ENCODE data around the gene IHH. TPM values are rescaled to one million over a fixed set of nuclear protein-coding genes. Genes with fewer than 3 reads are reported as not detected.

IHH gene
- total and polyA plus RNA-seq, 2 of the 8 experiments (the other 6 are each of a cell fraction or from before 2014, with no cell fraction given), result 0.03 TPM; not detected in 1

DNA sequence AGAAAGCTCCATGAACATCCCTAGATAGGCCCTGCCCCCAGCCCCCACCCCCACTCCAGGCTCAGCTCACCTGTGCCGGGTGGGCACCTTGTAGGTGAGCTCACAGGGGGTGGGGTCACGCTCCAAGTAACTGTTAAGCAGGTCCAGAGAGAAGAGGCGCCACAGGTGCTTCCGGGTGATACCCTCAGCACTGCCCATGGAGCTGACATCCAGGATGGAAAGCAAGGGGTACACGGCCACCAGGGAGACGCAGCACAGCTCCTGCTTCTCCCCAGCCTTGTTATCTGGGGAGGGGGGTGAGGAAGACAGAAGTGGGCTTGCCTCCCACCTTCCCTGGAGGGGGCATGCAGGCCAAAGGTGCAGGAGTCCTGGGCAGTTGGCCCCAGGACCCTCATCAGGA lies 41.3 kb downstream of the IHH start:
- H4K5ac ChIP-seq (ENCODE audit: insufficient read length, low read depth, low read length), result no peak overlapping the region
- H3K23me2 ChIP-seq (ENCODE audit: low read depth, low read length), result no peaks in the 10 kb centered on the region
- H3K36me3 ChIP-seq (ENCODE audit: control insufficient read depth in 2 of 4, insufficient read depth in 4 of 4, low read length in 3 of 4), result no peaks in the 10 kb centered on the region
- H4K20me1 ChIP-seq (replicated peaks in 1 of 2; ENCODE audit: control insufficient read depth in 1 of 2, insufficient read depth in 2 of 2, low read length in 2 of 2), result peaks cover 0 to 1% of the 10 kb centered on the region in 2 experiments
- no peak overlapping the region for H2AFZ ChIP-seq (ENCODE audit: low read length)
- no peak overlapping the region for H3K27ac ChIP-seq (ENCODE audit: low read depth, low read length)
- no peak overlapping the region for H4K8ac ChIP-seq (ENCODE audit: extremely low read depth, insufficient read depth, low read length)
- POLR2A ChIA-PET (ENCODE audit: partially characterized antibody), result no interaction called here
- no peaks in the 10 kb centered on the region for H3K9me3 ChIP-seq (ENCODE audit: insufficient read depth in 2 of 2, low read depth in 1 of 2, low read length in 1 of 2)
- no peak overlapping the region for H3K56ac ChIP-seq (replicated peaks; ENCODE audit: insufficient read length, low read depth, low read length)
- no peak for FAIRE-seq
- H3K18ac ChIP-seq (ENCODE audit: extremely low read depth, low read length), result no peak overlapping the region
- WGBS, 2 experiments (ENCODE audit: extremely low coverage in 1 of 2, insufficient coverage in 1 of 2, insufficient read length in 1 of 2, insufficient replicate concordance in 2 of 2, low coverage in 1 of 2, low lambda C conversion rate in 2 of 2, missing lambda C conversion rate in 1 of 2), result 82% methylated on average over 6 of the region's 6 CpGs; no CpG with 5 or more reads in 1 of the 2 experiments
- no peak overlapping the region for H3K4me2 ChIP-seq (ENCODE audit: insufficient read depth in 1 of 2, low read depth in 2 of 2, low read length in 2 of 2)
- no peak overlapping the region for H3K9ac ChIP-seq (replicated peaks in 1 of 4; ENCODE audit: extremely low read depth in 1 of 4, low read depth in 3 of 4, low read length in 3 of 4)
- H3K14ac ChIP-seq (ENCODE audit: insufficient read length), result no peak overlapping the region
- H2AK5ac ChIP-seq (ENCODE audit: low read depth, low read length), result no peak overlapping the region
- no peaks in the 10 kb centered on the region for H3K79me1 ChIP-seq (ENCODE audit: low read depth, low read length)
- no peak overlapping the region for H2BK12ac ChIP-seq (ENCODE audit: low read depth, low read length)
- H3K23ac ChIP-seq (ENCODE audit: insufficient read length), result no peak overlapping the region
- no peak for DNase-seq (ENCODE audit: low read depth in 1 of 2, low spot score in 2 of 2)
- H3K4ac ChIP-seq (replicated peaks; ENCODE audit: insufficient read length, low read depth, low read length), result no peak overlapping the region
- H4K91ac ChIP-seq (replicated peaks; ENCODE audit: insufficient read length, low read length), result no peak overlapping the region
- no peak overlapping the region for H2BK20ac ChIP-seq (ENCODE audit: low read length)
- H3K4me3 ChIP-seq (ENCODE audit: extremely low read depth in 1 of 4, insufficient read depth in 2 of 4, low read depth in 3 of 4, low read length in 4 of 4), result no peak overlapping the region
- H3K27me3 ChIP-seq (replicated peaks in 1 of 4; ENCODE audit: control insufficient read depth in 3 of 4, extremely low read depth in 1 of 4, insufficient read depth in 3 of 4, low read length in 3 of 4), result peaks cover 0 to 3% (median 3%) of the 10 kb centered on the region in 4 experiments; a peak in 4 of 7 replicates
- no peaks in the 10 kb centered on the region for H3K79me2 ChIP-seq (ENCODE audit: control insufficient read depth in 1 of 2, insufficient read depth in 2 of 2, low read length in 2 of 2)
- H2BK5ac ChIP-seq (ENCODE audit: low read depth, low read length), result no peak overlapping the region
- CTCF ChIA-PET (ENCODE audit: partially characterized antibody), result interaction anchor here (0.7 to 6.9 kb wide), 14 partner anchors 7 to 143 kb away, joined by 3 to 53 read pairs (median 6); partner anchors contain the start of gene CFAP65
- no peak overlapping the region for H2BK15ac ChIP-seq (ENCODE audit: low read length)
- no peak overlapping the region for H2BK120ac ChIP-seq (replicated peaks; ENCODE audit: low read depth, low read length)
- H3K4me1 ChIP-seq (replicated peaks in 1 of 4; ENCODE audit: control insufficient read depth in 3 of 4, insufficient read depth in 4 of 4, low read length in 3 of 4), result no peaks in the 10 kb centered on the region
- TF ChIP-seq POU5F1 (IDR thresholded peaks at IDR 0.05; ENCODE audit: low read depth, low read length), result no peak
- TF ChIP-seq, protein P1, sequence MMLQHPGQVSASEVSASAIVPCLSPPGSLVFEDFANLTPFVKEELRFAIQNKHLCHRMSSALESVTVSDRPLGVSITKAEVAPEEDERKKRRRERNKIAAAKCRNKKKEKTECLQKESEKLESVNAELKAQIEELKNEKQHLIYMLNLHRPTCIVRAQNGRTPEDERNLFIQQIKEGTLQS (IDR thresholded peaks at IDR 0.05; ENCODE audit: insufficient read depth, low read depth, low read length), result no peak
- no peak for TF ChIP-seq KDM5A (IDR thresholded peaks at IDR 0.05; ENCODE audit: low read length)
- no peak for TF ChIP-seq KDM4A (IDR thresholded peaks at IDR 0.05; ENCODE audit: low read depth, low read length, severe bottlenecking)
- TF ChIP-seq BRCA1 (IDR thresholded peaks at IDR 0.05; ENCODE audit: low read depth, low read length), result no peak
- no peak for TF ChIP-seq RBBP5 (IDR thresholded peaks at IDR 0.05; ENCODE audit: borderline replicate concordance, low read depth, low read length)
- TF ChIP-seq ASH2L (IDR thresholded peaks at IDR 0.05; ENCODE audit: low read length), result no peak
- no peak for TF ChIP-seq TBP (IDR thresholded peaks at IDR 0.05; ENCODE audit: low read depth, low read length)
- TF ChIP-seq YY1 (IDR thresholded peaks at IDR 0.05; ENCODE audit: low read depth, low read length), result no peak
- TF ChIP-seq SP1 (IDR thresholded peaks at IDR 0.05; ENCODE audit: low read depth, low read length), result no peak
- no peak for TF ChIP-seq EP300 (IDR thresholded peaks at IDR 0.05; ENCODE audit: borderline replicate concordance in 1 of 2, low read depth in 2 of 2, low read length in 2 of 2)
- TF ChIP-seq, protein P2, sequence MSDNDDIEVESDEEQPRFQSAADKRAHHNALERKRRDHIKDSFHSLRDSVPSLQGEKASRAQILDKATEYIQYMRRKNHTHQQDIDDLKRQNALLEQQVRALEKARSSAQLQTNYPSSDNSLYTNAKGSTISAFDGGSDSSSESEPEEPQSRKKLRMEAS (IDR thresholded peaks at IDR 0.05), result no peak
- no peak for TF ChIP-seq RNF2 (IDR thresholded peaks at IDR 0.05; ENCODE audit: borderline replicate concordance, low read depth, low read length, missing control alignments, poor library complexity, severe bottlenecking)
- TF ChIP-seq BCL11A (IDR thresholded peaks at IDR 0.05; ENCODE audit: low read depth in 2 of 2, low read length in 2 of 2), result no peak

All from H1 (cell line).